Fibroblast of mammary gland (primary cell): Measurements from ENCODE around the gene GPR148.

Source experiments
- DNase-seq: peaks from one replicate; pipeline ENCODE4 v3.0.0-alpha.2; 2010; ENCODE audit warnings: low read depth
- H3K4me3 ChIP-seq: 2 replicates; pipeline ENCODE4 v1.5.1; 2011; ENCODE audit warnings: low read depth, mild to moderate bottlenecking, low read length, moderate library complexity; ENCODE audit not compliant: control insufficient read depth
- TF ChIP-seq, protein P1 (sequence below): conservative IDR thresholded peaks from 2 replicates; pipeline ENCODE4 v1.5.1; 2011; ENCODE audit warnings: low read depth, low read length, inconsistent platforms; ENCODE audit not compliant: control insufficient read depth, insufficient read depth

GPR148 gene

GRCh38 chr2:130737592-130737991, 8.7 kb downstream of the GPR148 start:
- no peak for DNase-seq
- no peak overlapping the region for H3K4me3 ChIP-seq
- TF ChIP-seq, protein P1, sequence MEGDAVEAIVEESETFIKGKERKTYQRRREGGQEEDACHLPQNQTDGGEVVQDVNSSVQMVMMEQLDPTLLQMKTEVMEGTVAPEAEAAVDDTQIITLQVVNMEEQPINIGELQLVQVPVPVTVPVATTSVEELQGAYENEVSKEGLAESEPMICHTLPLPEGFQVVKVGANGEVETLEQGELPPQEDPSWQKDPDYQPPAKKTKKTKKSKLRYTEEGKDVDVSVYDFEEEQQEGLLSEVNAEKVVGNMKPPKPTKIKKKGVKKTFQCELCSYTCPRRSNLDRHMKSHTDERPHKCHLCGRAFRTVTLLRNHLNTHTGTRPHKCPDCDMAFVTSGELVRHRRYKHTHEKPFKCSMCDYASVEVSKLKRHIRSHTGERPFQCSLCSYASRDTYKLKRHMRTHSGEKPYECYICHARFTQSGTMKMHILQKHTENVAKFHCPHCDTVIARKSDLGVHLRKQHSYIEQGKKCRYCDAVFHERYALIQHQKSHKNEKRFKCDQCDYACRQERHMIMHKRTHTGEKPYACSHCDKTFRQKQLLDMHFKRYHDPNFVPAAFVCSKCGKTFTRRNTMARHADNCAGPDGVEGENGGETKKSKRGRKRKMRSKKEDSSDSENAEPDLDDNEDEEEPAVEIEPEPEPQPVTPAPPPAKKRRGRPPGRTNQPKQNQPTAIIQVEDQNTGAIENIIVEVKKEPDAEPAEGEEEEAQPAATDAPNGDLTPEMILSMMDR: no peak

DNA sequence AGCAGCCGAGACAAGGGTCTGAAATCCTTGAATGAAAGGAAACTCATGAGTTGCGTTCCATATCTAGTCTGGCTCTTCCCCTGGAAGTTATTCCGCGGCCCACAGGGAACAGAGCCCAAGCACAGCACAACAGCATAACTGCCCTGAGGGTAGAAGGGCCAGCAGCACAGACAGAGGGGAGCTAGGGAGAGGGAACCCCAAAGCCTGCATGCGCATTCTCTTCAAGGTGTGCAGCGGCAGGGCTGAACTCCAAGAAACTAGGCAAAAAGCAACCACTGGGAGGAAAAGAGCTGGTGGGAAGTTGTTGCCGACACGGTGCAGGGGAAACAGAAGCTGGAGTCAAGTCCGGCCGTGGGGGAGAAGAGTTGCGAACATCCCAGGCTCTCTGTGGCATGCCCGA, 11.8 kb downstream of the GPR148 start:
- TF ChIP-seq, protein P1: no peak
- no peak for DNase-seq
- H3K4me3 ChIP-seq: no peak overlapping the region

DNA sequence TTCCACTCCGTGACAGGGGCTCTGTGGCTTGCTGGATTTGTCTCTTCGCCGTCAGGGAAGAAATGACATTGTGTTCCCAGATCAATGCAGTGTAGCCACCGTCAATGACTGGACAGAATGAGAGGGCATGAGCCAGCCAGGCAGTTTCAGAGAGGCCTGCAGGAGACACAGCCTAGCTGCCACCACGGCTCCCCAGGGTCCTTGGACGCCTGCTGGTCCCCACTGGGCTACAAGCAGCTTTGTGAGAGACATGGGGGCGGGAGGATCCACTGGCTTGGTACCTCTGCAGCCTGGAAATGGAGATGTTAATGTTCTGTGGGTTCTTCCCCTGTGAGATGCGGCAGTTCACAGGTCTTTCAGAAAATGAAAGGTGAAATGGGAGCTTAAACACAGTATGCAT, 14.4 kb downstream of the GPR148 start:
- no peak for DNase-seq
- TF ChIP-seq, protein P1: no peak
- no peak overlapping the region for H3K4me3 ChIP-seq

GRCh38 chr2:130744287-130745117, 15.6 kb downstream of the GPR148 start:
- no peak overlapping the region for H3K4me3 ChIP-seq
- no peak for DNase-seq
- TF ChIP-seq, protein P1: no peak

DNA sequence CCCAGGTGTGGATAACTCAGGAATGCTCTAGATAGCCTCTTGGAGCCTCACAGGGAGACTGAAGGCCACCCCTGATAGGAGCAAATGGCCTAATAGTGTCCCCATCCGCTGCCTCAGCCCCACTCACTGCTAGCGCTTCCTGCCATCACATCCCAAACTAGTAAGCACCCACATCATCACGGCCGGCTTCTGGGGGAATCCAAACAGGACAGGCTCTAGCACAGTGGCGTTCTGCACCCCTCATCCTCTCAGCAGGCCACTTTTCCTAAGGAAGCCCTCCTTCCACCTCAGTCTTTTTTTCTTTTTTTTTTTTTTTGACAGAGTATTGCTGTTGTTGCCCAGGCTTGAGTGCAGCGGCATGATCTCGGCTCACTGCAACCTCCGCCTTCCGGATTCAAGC, 20.2 kb downstream of the GPR148 start:
- TF ChIP-seq, protein P1: no peak
- H3K4me3 ChIP-seq: no peak overlapping the region
- no peak for DNase-seq

DNA sequence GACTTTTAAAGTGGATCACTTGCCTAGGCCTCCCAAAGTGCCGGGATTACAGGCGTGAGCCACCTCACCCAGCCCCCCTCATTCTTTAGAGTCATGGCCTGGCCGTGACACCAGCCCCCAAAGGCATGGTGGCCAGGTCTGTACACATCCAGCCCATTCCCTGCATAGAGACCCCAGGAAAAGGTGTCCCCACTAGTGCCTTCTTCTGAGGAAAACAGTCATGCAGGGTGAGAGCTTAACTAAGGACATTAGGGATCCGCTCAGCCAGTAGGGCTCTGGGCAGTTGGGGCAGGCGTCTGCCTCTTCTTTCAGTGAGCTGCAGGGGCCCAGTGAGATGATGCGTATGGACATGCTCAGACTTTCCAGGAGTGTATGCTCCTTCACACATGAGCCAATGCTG, 20.8 kb downstream of the GPR148 start:
- no peak overlapping the region for H3K4me3 ChIP-seq
- TF ChIP-seq, protein P1: no peak
- DNase-seq: no peak

GRCh38 chr2:130754811-130755210, 25.9 kb downstream of the GPR148 start:
- H3K4me3 ChIP-seq: no peak overlapping the region
- TF ChIP-seq, protein P1: no peak
- no peak for DNase-seq
